ENCODE results near the gene SAA2.

GRCh38 chr11:18236664-18237356, 11.7 kb downstream of the SAA2 start, which contains the start of gene SAA4:
- TF ChIP-seq CTCF (IDR thresholded peaks at IDR 0.05) (no peak), POLR2A (IDR thresholded peaks at IDR 0.05) (no peak)
